Posterior vena cava (tissue), 2 donors: Measurements from ENCODE around the gene ABCC12. TPM values are rescaled to one million over a fixed set of nuclear protein-coding genes. Genes with fewer than 3 reads are reported as not detected.
"Not testable (repeated sequence)": the region's sequence is repeated elsewhere in the genome, so short reads cannot be mapped to it uniquely, and the experiment has no call there.

Experiments
- DNase-seq: peaks from one replicate; pipeline ENCODE4 v3.0.0-alpha.2; 2020; ENCODE audit warnings: low spot score
- intact Hi-C, 2 donors: fragments of 100-400 bp; cut with DNase I; formaldehyde crosslinking; loops; one replicate each; pipeline versions ENCODE4 v1.14.1 to v1.14.2; 2022 to 2023
- long read RNA-seq, 2 donors: library from polyadenylated mRNA; unstranded; transcript quantifications; one replicate each; pipeline ENCODE4 v2.0.0, GENCODE V29; 2020 to 2021
- total RNA-seq, 2 donors: library from RNA; stranded (reverse); fragmentation: NEBNext Ultra II Directional; extraction: Animal tissue kit (Norgen Biotek cat#: 25700); gene quantifications; one replicate each; pipeline ENCODE4 v1.2.1, GENCODE V29; 2021
- donor health status: DM: yes; HTN: yes; CAD: no.
- donor health status: DM: yes; HTN: yes; CAD: no.

Gene ABCC12
- not detected for total RNA-seq
- long read RNA-seq, donor 1, result 0 reads
- long read RNA-seq, donor 2, result 0 reads

DNA sequence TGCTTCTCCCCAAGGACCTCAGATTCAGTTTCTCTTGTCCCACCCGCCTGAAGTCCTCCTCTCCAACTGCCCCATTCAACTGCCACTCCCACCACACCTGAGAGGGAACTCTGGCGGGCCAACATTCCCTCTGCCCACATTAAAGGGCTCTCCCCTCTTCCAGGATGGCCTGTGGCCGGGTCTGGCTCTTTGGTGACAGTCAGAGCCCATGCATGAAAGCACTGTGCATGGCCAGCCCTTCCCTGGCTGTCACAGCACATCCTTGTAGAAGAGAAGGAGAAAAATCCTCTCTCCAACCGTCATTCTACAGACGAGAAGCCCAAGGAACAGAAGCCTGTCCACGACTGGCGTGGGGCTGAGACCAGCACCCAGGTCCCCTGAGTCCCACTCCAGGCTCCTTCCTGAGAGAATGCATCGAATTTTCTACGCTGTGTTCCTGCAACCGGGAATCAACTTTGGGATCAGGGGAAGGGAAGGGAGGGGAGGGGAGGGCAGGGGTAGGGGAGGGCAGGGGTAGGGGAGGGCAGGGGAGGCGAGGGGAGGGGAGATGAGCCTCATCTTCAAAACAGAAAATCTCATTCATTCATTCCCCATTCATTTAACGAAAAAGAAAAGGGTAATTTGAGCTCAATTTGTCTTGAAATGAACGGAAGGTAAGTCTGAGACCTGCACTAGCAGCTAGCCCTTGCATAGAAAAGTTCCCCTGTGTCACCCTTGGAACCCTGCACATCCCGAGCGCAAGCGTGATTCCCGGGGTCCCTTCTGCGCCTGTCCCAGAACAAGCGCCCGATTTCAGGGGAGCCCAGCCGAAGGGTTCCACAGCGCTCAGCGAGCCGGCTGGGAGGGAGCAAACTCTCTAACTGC lies at the start of gene ABCC12:
TSS of gene ABCC12 (minus strand) at position 68 of the 864 bp plus-strand sequence. CDS start 9,569 bp downstream, outside the sequence.
- peak; percentile 55 for DNase-seq

DNA sequence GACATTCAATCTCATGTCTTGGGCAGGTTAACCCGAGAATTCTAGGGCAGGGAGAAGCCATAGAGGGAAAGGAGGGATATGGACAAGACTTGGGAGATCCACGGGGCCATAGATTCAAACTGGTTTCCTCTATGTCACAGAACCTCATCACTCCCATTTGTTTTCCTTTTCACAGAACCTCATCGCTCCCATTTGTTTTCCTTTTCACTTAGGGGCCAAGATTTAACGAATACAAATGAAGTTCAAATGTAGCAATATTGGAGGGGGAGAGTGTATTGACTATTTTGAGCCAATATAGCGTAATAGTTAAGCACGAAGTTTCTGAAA lies 49.0 kb upstream of the ABCC12 start:
- intact Hi-C loops, result no loop called here
- no peak for DNase-seq

More for the DNA sequence above, at the start of gene ABCC12:
- intact Hi-C loops, result loop anchor here (10.0 kb wide), 1 partner anchor 1011 kb away; the partner anchor contains the start of gene NETO2 (in 2 of the 2)

DNA sequence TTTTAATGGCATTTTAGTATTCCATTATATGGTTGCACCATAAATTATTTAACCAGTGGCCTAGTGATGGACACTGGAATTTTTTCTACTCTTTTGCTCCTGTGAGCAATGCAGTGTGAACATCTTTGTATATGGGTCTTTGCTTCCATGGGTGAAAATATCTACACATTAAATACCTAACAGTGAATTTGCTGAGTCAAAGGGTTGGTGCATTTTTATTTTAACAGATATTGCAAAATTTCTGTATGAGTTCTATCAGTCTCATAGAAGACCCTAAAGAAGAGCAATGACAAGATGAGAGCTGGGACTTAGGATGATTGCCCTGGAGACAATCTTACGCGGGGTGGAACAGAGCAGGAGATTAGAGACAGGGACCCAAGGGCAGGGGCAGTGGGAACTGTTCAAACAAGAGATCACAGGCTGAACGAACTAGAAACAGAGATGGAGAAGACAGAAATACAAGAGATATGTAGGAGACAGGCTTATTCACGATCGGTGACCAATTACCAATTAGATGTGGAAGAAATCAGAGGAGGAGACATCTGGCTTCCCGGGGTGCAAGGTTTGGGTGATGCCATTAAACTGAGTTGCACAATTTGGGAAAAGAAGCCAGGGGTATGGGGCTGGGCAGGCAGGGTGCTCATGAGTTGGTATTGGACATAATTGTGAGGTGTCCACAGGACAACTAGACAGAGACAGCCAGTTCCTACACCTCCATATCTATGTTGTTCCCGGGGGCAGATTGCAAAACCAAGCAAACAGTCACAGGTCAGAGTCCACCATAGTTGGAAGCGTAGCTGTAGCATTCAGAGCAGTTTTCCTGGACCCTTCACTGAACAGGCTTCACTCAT lies 48.4 kb upstream of the ABCC12 start:
- intact Hi-C loops, result no loop called here
- no peak for DNase-seq

DNA sequence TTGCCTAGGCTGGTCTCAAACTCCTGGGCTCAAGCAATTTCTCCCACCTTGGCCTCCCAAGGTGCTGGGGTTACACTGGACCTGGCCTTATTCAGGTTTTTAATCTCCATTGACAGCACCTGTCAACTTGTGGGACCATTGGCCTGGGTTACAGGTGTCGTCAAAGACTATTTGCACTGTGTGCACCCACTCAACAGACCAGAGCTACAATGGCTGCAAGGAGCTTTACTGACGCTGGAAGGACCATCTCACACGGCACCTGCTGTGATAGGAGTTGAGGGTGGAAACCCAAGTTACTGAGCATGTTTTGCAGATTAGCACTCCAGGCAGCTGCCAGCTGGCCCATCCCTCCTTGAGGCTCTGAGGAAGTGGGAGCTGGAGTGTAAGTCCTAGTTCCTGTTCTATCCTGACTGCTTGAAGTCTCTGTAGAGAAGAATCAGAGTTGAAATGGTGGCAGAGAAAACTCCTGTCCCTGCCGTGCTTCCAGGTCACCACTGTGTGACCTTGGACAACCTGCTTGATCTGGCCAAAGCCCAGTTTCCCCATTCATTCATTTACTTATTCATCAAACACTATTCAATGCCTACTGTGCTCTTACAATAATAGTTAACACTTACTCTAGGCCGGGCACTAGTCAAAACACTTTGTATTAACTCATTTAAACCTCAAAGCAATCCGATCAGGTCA lies 45.9 kb upstream of the ABCC12 start:
- no peak for DNase-seq
- intact Hi-C loops, result no loop called here

DNA sequence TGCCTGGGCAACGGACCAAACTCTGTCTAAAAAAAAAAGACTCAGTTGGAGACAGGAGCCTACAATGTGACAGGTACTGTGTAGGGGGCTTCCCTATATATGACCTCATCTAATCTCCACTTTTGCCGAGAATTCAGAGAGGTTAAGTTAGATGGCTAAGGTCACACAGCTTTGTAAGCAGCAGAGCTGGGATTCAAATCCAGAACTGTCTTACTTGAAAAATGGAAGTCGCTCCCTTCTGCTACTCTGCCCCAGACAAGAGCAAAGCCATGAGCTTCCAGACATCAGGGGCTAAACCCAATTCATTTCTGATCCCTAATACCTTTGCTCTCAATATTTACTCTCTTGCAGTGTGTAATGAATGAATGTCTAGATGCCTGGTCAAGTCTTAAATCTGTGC lies 41.5 kb upstream of the ABCC12 start:
- no peak for DNase-seq
- intact Hi-C loops, result no loop called here

DNA sequence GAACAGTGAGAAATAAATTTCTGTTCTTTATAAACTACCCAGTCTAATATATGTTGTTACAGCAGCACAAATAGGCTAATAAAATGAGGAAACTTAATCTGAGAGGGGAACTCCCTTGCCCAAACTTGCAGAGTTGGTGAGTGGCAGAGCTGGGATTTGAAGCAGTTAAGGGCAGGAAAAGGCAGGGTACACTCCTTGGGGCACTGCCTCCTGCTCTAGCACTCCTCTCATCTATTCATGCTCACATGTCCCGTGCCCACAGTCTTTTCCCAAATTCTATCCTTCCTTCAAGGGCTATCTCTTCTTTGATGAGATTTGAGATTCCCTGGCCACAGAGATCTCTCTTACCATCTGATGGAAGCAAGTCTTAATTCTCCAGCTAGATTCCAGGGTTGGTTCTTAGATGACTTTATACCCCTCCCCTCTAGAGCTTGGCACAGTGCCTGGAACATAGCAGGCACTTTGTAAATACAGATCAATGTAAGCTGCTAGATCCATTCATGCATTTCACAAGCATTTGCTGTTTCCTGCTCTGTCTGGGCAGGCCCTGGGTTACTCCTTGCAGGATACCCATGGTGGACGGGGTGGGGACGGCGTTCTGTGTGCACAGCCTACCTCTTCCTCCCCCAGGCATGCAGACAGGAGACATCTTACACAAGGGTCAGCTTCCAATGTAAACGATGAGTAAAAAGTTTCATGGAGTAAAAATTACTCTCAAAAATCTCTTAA lies 39.2 kb upstream of the ABCC12 start:
- peak; percentile 55 for DNase-seq
- intact Hi-C loops, result no loop called here

DNA sequence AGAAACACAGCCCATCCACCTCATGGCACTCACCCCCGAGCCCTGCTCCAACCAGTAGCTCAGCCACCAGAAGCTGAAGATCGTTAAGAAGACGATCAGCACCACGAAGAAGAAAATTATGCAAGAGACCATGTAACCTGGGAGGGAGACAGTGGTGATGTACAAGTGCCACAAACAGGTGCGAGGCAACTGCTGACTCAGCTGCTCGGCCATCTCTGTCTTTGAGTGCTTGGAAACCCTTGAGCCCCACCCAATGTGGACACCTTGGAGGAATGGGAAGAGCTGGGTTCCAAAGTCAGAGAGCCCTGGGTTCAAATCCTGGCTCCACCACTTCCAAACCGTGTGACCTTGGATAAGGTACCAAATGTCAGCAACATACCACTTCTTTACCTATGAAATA lies 38.1 kb upstream of the ABCC12 start:
- no peak for DNase-seq

DNA sequence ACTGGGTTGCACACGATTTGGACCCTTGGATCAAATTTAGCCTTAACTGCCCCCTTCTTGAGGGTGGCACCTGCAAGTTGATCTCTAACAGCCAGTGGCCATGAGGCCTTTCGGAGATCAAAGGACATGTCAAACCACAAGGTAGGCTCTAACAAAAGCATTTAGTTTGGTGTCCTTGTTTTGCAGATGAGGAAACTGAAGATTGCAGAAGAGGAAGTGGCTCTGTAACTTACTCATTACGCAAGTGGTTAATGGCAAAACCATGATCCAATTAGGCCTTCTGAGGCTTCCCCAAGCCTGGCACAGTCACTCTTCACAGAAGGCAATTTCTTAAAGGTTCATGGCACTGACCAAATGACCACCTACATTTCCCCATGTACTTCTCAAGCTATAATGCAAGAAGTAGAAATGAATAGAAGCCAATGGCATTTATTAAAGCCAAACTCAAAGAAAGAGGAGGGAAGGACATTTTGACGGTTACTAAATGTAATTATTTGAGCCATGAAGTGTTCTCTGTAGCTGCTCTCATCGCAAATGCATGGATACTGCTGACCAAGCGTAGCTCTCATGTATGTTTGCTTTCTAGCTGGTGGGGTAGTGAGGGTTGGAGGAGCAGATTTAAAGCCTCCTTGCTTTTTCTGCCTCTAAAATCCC lies 32.8 kb upstream of the ABCC12 start:
- intact Hi-C loops, result no loop called here
- no peak for DNase-seq

More for the DNA sequence above, 38.1 kb upstream of the ABCC12 start:
- intact Hi-C loops, result no loop called here

DNA sequence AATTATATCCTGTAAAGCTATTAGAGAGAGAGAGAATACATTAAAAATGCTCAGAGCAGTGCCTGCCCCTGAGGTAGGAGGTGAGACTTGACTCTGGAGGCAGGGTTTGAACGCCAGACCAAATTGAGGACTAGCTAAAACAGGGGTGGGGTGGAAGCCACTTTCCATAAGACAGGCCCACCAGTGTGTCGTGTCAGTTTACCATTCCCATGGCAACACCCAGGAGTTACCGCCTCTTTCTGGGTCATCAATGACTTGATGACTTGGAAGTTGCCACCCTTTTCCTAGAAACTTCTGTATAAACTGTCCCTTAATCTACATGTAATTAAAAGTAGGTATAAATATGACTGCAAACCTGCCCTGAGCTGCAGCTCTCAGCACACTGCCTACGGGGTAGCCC lies 32.0 kb upstream of the ABCC12 start:
- no peak for DNase-seq
- intact Hi-C loops, result no loop called here

DNA sequence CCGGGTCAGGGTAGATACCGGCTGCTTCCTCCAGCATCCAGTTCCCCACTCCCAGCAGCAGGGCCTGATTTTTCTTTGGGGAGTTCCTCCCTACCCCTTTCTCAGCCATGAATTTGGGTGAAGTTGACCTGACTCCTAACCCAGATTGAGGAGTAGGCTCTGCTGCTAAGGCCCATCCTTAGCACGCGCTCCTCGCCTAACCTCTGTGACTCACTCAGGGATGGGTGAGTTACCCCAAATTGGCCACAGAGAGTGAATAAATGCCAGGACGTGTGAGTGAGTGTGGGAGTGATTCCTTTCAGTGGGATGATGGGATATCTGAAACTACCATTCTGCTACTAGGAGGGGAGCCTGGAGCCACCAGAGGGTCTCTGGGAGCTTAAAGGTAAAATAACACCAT lies 28.9 kb upstream of the ABCC12 start:
- intact Hi-C loops, result no loop called here
- no peak for DNase-seq

DNA sequence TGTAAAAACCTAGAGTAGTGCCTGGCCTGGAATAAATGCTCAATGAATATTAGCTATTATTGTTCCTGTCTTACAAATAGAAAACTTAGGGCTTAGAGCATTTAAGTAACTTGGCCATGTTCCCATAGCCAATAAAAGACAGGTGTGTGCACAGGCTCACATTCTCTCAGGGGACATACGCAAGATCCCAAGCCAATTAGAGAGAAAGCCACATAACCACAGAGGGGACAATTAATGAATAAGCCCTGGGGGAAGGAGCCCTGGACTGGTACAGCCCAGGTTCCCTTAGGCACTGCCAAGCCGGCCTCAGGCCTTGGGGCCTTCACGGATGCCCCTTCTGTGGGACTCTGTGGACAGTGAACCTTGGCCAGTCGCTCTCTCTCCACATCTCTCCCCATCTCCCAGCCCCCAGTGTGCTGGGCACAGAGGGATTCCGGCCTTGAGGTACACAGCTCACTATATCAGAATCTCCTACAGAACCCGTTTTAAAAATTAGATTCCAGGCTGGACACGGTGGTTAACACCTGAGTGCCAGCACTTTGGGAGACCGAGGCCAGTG lies 27.3 kb upstream of the ABCC12 start:
- DNase-seq, result no peak
- intact Hi-C loops, result no loop called here

DNA sequence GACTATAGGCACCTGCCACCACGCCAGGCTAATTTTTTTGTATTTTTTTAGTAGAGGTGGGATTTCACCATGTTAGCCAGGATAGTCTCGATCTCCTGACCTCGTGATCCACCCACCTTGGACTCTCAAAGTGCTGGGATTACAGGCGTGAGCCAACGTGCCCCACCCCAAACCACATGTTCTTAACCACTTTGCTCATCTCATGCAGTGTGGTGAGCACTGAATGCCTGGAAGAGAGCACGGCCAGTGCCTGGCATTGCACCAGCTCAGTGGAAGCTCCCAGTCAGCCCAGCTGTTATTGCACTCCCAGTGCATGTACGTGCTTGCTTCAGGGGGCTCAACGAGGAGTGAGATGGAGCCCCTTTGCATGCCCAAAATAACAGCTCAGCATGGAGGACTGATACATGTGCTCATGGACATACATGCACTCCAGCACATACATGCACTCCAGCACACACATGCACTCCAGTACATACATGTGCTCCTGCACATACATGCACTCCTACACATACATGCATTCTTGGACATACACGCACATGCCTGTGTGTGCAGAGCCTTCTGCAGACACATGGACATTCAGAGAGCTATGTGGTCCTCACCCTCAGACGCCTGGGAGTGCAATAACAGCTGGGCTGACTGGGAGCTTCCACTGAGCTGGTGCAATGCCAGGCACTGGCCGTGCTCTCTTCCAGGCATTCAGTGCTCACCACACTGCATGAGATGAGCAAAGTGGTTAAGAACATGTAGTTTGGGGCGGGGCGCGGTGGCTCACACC lies 26.1 kb upstream of the ABCC12 start:
- DNase-seq, intact Hi-C loops: not testable (repeated sequence)

DNA sequence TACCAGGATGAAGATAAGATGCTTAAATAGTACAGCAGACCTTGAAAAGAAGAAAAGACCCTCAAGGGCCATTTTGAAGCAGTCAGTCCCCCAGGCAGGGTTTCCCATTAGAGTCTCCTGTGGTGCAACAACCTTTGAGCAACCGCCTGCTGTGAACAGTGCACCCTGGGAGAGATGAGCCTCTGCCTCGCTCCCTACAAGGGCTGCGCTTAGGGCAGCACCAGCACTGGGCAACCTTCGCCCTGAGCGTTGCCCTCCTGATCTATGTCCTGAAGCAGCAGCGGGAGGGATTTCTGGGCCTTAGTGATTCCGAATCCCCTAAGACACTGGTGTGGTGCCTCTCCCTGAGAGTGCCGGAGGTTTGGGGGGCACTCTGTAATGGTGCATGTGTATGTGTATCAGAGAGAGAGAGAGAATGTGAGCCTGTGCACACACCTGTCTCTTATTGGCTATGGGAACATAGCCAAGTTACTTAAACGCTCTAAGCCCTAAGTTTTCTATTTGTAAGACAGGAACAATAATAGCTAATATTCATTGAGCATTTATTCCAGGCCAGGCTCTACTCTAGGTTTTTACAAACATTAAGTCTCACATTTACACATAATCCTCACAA lies 25.2 kb upstream of the ABCC12 start:
- intact Hi-C loops, result no loop called here
- DNase-seq, result no peak

DNA sequence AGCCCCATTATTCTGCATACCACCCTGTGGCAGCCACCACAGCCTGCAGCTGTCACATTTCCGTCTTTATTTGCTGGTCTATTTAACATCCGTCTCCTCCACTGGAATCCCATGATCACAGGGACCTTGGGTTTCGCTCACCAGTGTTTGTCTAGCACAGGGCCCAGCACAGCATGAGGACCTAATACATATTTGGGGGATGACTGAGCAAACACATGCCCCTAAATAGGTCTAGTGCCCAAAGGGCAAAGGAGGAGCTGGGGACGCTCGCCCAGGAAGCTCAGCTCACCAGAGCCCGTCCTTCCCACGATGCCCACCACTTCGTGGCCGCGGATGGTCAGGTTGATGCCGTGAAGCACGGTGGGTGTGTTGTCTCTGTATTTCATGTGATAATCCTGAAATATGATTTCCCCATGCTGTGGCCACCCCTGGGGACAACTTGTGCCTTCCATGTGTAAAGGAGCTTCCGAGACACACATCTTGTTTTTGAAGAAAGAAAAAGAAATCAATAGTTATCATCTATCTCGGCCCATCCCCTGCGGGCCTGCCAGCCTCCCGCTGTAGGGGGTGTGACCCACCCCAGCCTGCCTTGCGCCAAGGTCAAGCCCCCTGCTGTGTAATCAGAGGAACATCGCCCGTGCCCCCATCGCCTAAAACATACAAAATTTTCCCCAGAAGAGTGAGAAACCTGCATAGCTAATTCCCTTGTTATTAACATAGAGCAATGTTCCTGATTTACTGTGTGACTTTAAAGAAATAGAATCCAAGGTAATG lies 21.0 kb upstream of the ABCC12 start:
- intact Hi-C loops, result no loop called here
- no peak for DNase-seq

DNA sequence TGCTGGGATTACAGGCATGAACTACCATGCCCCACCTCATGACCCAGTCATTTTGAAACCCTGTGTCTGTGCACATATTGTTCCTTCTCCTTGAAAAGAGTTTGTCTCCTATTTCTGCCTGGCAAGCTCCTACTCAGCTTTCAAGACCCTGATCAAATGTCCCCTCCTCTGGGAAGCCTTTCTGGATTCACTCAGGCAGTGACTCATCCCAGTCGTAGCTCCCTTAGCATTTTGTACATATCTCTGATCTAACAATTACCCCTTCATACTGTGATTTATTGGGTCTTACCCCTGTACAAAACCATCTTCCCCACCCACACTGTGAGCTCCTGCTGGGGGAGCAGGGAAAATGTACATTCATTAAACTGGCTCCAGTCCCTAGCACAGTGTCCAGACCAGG lies 18.1 kb upstream of the ABCC12 start:
- intact Hi-C loops, result no loop called here
- no peak for DNase-seq

DNA sequence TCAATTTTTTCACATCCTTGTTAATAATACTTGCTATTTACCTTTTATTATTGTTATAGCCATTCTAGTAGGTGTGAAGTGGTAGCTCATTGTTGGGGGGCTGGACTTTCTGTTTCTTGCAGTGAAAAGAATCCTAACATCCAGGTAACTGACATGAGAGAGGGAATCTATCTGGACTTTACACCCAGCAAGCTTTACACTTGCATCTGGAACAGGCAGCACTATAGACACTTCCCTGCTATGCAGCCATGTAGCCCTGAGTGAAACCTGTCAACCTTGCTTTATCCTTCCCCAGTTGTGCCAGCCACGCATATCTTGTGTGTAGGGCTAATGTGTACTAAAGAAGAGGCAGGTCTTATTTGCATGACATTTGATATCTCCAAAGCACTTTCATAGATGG lies 16.9 kb upstream of the ABCC12 start:
- intact Hi-C loops, result no loop called here
- DNase-seq, result no peak
